Sigmoid colon (tissue), 4 donors: Measurements from ENCODE around the gene RSPRY1.

ENCODE experiments used
- CTCF ChIP-seq, 4 experiments: fragments of 450-650 bp in 3 of 4; fragments of 200-600 bp in 1 of 4; IDR thresholded peaks; one replicate each; pipeline ENCODE4 v1.5.1; 2016 to 2019; ENCODE audit warnings: antibody characterized with exemption in 4 of 4, mild to moderate bottlenecking in 3 of 4, moderate library complexity in 2 of 4
- POLR2AphosphoS5 ChIP-seq, 4 donors: sonication (generic); formaldehyde crosslinking; IDR thresholded peaks; one replicate each; pipeline ENCODE4 v1.6.1; 2017; ENCODE audit warnings: antibody characterized with exemption in 4 of 4

- no peak for TF ChIP-seq POLR2AphosphoS5 (IDR thresholded peaks at IDR 0.05)
- TF ChIP-seq CTCF (IDR thresholded peaks at IDR 0.05) = no peak
Observed at GRCh38 chr16:57145046-57146021, 40.8 kb upstream of the RSPRY1 start.
